IPS DF 19.7 (cell line): Measurements from ENCODE around the gene SRGAP3.

Experiments used
- DNase-seq: peaks from one replicate; pipeline ENCODE4 v3.0.0-alpha.2; 2013; ENCODE audit warnings: low read depth, low spot score

The SRGAP3 gene

GRCh38 chr3:9116336-9116735 lies 133.1 kb downstream of the SRGAP3 start:
- DNase-seq, result no peak

GRCh38 chr3:9115336-9115735 lies 134.1 kb downstream of the SRGAP3 start:
- no peak for DNase-seq

GRCh38 chr3:9113040-9113439 lies 136.4 kb downstream of the SRGAP3 start:
- no peak for DNase-seq

- no peak for DNase-seq
Measured at GRCh38 chr3:9111866-9112265, 137.6 kb downstream of the SRGAP3 start.

GRCh38 chr3:9111417-9111816 lies 138.0 kb downstream of the SRGAP3 start:
- DNase-seq, result no peak

DNA sequence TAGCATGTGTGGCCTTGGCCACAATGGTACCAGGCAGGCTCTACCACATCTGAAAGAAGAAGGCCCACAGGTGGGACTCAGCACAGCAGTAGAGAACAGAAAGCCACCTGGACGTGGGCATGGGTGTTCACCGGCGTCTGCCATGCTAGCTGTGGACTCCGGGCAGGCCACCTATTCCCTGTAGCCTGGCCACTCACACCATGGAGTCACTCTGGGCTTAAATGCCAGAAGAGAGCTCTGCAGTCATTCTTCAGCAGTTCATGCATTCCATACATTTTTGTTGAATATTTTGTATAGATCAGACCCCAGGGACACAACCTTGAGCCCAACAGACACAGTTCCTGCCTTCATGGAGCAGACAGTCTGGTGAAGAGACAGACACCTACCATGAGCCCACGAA lies 138.6 kb downstream of the SRGAP3 start:
- no peak for DNase-seq

- no peak for DNase-seq
Measured at GRCh38 chr3:9110316-9110715, 139.1 kb downstream of the SRGAP3 start.

- no peak for DNase-seq
Measured at GRCh38 chr3:9109568-9109914, 139.9 kb downstream of the SRGAP3 start.

DNA sequence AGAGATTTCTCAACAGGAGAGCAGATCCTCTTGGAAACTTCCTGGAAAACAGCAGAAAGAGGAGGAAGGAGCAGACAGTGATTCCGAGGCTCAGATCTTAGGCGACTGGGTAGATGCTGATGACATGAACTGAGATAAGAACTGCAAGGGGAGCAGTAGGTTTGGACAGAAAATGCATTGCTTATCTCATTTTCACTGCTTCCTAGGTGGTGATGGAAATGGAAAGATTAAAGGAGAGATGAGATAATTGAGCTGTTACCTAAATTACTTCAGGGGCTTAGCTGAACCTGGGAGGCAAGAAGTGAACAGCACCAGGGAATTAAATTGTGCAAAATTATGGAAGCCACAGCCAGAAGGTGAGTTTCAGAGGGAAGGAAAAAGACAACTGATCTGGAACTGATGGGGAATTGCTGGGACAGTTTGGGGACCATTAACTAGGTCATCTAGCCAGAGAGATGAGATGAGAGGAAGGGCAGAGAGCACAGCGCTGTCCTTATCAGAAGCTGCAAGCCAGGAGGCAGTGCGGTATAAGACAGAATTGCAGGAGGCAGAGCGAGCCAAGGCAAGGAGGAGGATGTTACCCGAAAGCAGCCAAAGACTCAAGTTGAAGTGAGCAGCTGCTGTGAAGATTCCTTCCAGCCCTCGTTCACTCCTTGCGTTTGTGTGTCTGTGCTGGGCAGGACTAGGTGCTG lies 140.4 kb downstream of the SRGAP3 start:
- no peak for DNase-seq

DNA sequence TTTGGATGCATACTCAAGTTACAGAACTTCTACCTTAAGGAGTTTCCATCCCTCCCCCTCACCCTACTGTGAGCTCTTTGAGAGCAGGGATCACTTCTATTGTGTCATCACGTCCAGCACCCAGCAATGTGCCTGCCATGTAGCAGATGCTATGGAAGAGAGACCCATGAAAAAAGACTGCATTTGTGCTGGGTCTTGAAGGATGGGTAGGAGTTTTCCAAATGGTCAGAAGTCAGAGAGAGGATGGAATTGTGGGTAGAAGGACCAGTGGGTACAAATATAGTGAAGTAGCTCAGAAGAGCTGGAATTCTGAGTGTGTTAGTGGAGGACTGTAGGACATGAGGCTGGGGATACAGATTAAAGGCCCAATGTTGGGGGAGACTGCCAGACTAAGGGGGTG lies 141.7 kb downstream of the SRGAP3 start:
- no peak for DNase-seq

- DNase-seq, result no peak
Measured at GRCh38 chr3:9105421-9105820, 144.0 kb downstream of the SRGAP3 start.

DNA sequence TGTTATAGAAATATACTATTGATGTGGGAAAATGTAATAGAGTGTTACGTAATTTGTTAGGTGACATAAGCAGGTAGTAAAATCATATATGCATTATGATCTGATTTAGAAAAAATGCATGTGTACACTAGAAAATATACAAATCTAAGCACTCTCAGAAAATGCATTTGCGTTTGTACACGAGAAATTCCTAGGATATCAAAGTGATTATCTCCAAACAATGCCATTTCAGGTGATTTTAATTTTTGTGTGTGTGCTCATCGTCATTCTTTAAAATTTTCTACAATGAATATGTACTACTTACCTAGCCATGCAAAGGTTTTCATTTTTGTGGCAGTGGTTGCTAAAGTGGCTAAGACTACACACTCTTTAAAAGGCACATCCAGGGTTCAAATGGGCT lies 145.3 kb downstream of the SRGAP3 start:
- no peak for DNase-seq

- peak; percentile 78 for DNase-seq
Measured at GRCh38 chr3:9102240-9102981, 147.0 kb downstream of the SRGAP3 start.

DNA sequence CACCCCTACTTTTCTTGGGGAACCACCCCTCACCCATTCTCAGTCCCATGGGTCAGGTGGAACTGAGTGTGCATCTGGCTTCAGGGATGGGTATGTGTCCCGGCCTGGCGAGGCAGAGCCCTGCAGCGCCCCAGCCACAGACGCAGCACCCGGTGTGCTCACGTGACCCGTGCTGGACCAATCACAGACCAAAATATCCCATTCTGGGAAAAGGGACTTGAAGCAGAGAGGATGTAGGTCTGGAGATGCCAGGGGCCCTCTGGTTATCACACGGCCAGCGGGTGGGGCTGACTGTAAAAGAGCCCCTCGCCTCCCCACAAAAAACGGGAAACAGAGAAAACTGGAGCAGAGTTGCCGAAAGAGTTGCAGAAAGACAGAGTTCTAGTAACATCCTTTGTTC lies 148.2 kb downstream of the SRGAP3 start:
- DNase-seq, result no peak

DNA sequence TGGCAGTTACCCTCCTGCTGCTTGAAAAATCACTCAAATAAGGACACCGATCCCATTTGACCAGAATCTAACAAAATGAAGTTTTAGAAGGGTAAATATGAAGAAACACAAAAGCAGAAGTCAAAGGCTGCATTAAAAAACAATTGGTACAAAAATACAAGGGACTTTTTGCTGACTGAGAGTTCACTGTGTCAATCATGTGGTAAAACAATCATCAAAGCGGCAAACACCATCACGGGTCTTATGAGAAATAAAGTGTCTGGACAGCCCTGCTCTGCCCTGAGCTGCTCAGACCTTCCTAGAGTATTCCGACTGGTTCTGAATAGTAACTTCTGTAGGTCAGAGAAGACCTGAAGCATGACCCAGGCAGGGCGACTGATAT lies 148.9 kb downstream of the SRGAP3 start:
- DNase-seq, result no peak

DNA sequence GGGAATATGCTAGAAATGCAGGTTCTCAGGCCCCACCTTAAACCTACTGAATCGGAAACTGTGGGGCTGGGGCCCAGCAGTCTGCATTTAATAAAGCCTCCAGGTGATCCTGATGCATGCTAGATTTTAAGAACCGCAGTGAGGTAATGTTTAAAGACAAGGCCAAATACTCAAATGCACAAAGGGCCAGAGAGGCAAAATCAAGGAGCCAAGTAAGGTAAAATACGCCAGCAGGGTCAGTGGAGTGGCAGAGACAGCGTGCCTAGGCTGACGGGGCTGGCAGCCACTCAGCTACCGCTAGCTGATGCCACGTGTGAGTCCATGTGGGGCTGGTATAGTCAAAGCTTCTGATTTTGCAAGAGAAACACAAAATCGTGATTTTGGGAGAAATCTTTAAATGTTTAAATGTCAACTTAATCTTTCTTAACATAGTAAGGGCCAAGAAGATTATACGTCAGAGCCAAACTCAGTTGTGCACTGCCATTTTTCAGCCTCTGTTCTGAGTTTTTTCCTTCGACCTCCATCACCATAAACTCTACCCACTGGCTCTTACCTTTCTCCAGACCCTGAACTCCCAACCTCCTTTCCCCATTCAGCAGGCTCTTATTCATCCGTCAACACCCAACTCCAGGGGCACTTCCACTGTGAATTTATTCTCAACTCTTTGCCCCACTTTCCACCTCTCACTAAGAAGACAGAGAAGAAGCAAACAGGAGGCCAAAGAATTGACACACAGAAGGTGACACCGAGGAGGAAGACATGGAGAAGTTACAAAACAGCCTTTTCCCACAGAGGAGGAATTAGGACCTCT lies 149.5 kb downstream of the SRGAP3 start:
- no peak for DNase-seq

DNA sequence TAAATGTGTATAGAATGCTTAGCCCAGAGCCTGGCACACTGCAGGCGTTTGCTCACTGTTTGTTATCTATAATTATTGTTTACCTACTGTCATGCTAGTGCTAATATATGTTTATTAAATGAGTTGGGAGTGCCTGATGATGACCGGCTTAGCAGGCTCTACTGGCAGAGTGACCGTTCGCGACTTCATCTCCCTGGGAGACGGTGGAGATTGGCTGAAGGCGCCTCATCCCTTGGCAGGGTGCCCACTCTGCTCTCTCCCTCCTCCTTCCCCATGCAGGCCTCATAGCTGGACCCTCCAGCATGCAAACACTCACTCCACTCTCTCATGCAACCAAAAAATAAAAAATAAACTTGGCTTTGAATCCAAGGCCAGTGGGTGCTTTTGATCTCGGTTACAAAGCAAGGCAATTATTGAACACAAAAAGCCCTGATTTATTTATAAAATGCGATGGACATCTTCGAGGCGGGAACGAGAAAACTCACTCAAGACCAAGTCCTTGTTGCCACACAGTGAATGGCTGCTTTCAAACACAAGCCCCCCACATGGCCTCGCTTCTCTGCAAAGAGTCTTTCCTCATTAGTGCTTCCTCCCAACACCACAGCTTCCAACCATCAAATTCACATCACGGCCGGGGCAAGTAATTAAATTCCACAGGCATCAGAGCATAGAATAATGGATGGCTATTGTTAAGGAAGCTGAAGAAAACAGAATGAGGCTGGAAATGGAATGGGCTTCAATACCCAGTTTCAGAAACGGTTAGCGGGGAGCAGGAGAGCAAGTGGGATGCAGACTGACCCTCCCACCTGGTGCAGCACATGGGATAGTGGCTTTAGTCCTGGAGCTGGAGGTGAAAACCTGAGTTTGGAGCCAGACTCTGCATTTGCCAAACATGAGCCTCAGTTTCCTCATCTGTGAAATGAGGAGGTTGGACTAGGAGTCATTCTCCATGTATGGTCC lies 150.4 kb downstream of the SRGAP3 start:
- DNase-seq, result no peak

- no peak for DNase-seq
Measured at GRCh38 chr3:9097495-9097894, 152.0 kb downstream of the SRGAP3 start.

DNA sequence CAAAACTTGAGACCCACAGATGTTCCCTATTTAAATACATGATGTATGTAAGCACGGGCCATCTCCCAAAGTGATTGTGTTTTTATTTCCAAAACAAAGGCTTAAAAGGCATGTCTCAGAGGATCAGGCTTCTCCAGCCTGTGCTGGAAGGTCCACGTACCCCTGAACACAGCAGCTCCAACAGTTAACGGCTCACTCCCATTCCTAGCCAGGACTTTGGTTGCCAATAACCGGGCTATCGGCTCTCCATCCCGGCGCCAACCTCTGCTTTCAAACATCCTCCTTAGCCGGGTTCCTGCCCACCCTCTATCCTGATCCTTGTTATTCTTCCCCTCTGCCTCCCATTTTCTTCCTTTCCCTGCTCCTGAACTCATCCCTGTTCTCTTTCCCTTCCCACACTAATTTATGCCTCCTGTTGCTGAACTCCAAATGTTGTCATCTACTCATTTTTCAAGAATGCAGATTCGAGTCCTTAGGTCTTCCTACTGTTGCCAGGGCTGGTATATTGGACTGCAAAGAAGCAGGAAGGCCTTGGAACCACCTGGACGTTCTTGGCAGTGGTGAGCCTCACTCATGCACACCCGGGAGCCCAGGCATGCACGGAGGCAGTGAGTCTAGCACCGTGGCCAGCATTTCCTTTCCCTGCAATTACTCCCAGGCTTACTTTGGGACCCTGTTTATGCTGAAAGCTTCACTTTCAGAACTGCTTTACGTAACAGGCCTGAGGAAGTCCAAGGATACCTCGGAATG lies 157.8 kb downstream of the SRGAP3 start:
- DNase-seq, result no peak

- no peak for DNase-seq
Measured at GRCh38 chr3:9088441-9089353, 160.7 kb downstream of the SRGAP3 start.
